ENCODE data around the gene BHLHE40.
A peak's percentile ranks its signal among the peaks of the same experiment; 100 is the strongest.

Gene BHLHE40

GRCh38 chr3:5001135-5001534 is 21.9 kb downstream of the BHLHE40 start:
- DNase-seq (ENCODE audit: low read depth in 3 of 3) = no peak

GRCh38 chr3:5001805-5002173 is 22.6 kb downstream of the BHLHE40 start:
- no peak for DNase-seq (ENCODE audit: low read depth in 3 of 3)

GRCh38 chr3:5002174-5002870 is 23.1 kb downstream of the BHLHE40 start:
- no peak for DNase-seq (ENCODE audit: low read depth in 3 of 3)

- no peak for DNase-seq (ENCODE audit: low read depth in 3 of 3)
Measured at GRCh38 chr3:5002871-5003247, 23.6 kb downstream of the BHLHE40 start.

GRCh38 chr3:5004319-5005152 is 25.3 kb downstream of the BHLHE40 start:
- DNase-seq (ENCODE audit: low read depth in 3 of 3) = no peak

- DNase-seq (ENCODE audit: low read depth in 3 of 3) = no peak
Measured at GRCh38 chr3:5005367-5005766, 26.1 kb downstream of the BHLHE40 start.

GRCh38 chr3:5006755-5007202 is 27.5 kb downstream of the BHLHE40 start:
- peak in 2 of 3 experiments; percentile 15 to 41 for DNase-seq (ENCODE audit: low read depth in 3 of 3)

GRCh38 chr3:5007873-5008272 is 28.6 kb downstream of the BHLHE40 start:
- no peak for DNase-seq (ENCODE audit: low read depth in 3 of 3)

- no peak for DNase-seq (ENCODE audit: low read depth in 3 of 3)
Measured at GRCh38 chr3:5009506-5010109, 30.4 kb downstream of the BHLHE40 start.

GRCh38 chr3:5010140-5010539 is 30.9 kb downstream of the BHLHE40 start:
- no peak for DNase-seq (ENCODE audit: low read depth in 3 of 3)

- no peak for DNase-seq (ENCODE audit: low read depth in 3 of 3)
Measured at GRCh38 chr3:5010706-5011554, 31.7 kb downstream of the BHLHE40 start.

- no peak for DNase-seq (ENCODE audit: low read depth in 3 of 3)
Measured at GRCh38 chr3:5011555-5012256, 32.5 kb downstream of the BHLHE40 start.

- no peak for DNase-seq (ENCODE audit: low read depth in 3 of 3)
Measured at GRCh38 chr3:5012367-5012766, 33.1 kb downstream of the BHLHE40 start.

GRCh38 chr3:5013021-5013906 is 34.0 kb downstream of the BHLHE40 start:
- no peak for DNase-seq (ENCODE audit: low read depth in 3 of 3)

GRCh38 chr3:5014391-5014790 is 35.2 kb downstream of the BHLHE40 start:
- no peak for DNase-seq (ENCODE audit: low read depth in 3 of 3)

- DNase-seq (ENCODE audit: low read depth in 3 of 3) = no peak
Measured at GRCh38 chr3:5015056-5015455, 35.8 kb downstream of the BHLHE40 start.

GRCh38 chr3:5016211-5017161 is 37.2 kb downstream of the BHLHE40 start:
- DNase-seq (ENCODE audit: low read depth in 3 of 3) = no peak

GRCh38 chr3:5017925-5018531 is 38.8 kb downstream of the BHLHE40 start:
- no peak for DNase-seq (ENCODE audit: low read depth in 3 of 3)
